KMS-11 (cell line): ENCODE results near the gene RRP36.

Experiments
- H2AFZ ChIP-seq: fragments of 200-600 bp; sonication (generic); 2 replicates; pipeline ENCODE4 v1.6.1; 2016; ENCODE audit warnings: antibody characterized with exemption, mixed run types, low read depth
- H3K27ac ChIP-seq: fragments of 200-600 bp; sonication (generic); 2 replicates; pipeline ENCODE4 v1.6.1; 2016; ENCODE audit warnings: mild to moderate bottlenecking, mixed run types
- H3K27me3 ChIP-seq: fragments of 200-600 bp; sonication (generic); 2 replicates; pipeline ENCODE4 v1.6.1; 2017; ENCODE audit warnings: mild to moderate bottlenecking, low read depth, mixed run types, moderate library complexity; ENCODE audit not compliant: insufficient read depth
- H3K36me3 ChIP-seq: fragments of 200-600 bp; sonication (generic); 2 replicates; pipeline ENCODE4 v1.6.1; 2017; ENCODE audit warnings: mild to moderate bottlenecking, mixed run types; ENCODE audit not compliant: insufficient read depth
- H3K4me1 ChIP-seq: fragments of 200-600 bp; sonication (generic); 2 replicates; pipeline ENCODE4 v1.6.1; 2016; ENCODE audit warnings: mild to moderate bottlenecking, low read depth, mixed run types; ENCODE audit not compliant: poor library complexity, severe bottlenecking
- H3K4me2 ChIP-seq: fragments of 200-600 bp; sonication (generic); 2 replicates; pipeline ENCODE4 v1.7.0; 2016; ENCODE audit warnings: mild to moderate bottlenecking, mixed run types
- H3K4me3 ChIP-seq: fragments of 200-600 bp; sonication (generic); IDR thresholded peaks from 2 replicates; pipeline ENCODE4 v1.6.1; 2017; ENCODE audit warnings: low read depth, low read length, mixed read lengths; ENCODE audit not compliant: insufficient read depth
- H3K79me2 ChIP-seq: fragments of 200-600 bp; sonication (generic); 2 replicates; pipeline ENCODE4 v1.6.1; 2016; ENCODE audit warnings: low read depth, mixed run types; ENCODE audit not compliant: insufficient read depth
- H3K9ac ChIP-seq: fragments of 200-600 bp; sonication (generic); 2 replicates; pipeline ENCODE4 v1.6.1; 2016; ENCODE audit warnings: mild to moderate bottlenecking, mixed run types
- H4K20me1 ChIP-seq: fragments of 200-600 bp; sonication (generic); 2 replicates; pipeline ENCODE4 v1.6.1; 2016; ENCODE audit warnings: mild to moderate bottlenecking, mixed run types; ENCODE audit not compliant: insufficient read depth
- TF ChIP-seq, protein P1 (sequence below): fragments of 200-600 bp; sonication (generic); conservative IDR thresholded peaks from 2 replicates; pipeline ENCODE4 v1.6.1; 2017; ENCODE audit warnings: low read depth, mild to moderate bottlenecking, antibody characterized with exemption, low read length, moderate library complexity, mixed read lengths

RRP36 gene

DNA sequence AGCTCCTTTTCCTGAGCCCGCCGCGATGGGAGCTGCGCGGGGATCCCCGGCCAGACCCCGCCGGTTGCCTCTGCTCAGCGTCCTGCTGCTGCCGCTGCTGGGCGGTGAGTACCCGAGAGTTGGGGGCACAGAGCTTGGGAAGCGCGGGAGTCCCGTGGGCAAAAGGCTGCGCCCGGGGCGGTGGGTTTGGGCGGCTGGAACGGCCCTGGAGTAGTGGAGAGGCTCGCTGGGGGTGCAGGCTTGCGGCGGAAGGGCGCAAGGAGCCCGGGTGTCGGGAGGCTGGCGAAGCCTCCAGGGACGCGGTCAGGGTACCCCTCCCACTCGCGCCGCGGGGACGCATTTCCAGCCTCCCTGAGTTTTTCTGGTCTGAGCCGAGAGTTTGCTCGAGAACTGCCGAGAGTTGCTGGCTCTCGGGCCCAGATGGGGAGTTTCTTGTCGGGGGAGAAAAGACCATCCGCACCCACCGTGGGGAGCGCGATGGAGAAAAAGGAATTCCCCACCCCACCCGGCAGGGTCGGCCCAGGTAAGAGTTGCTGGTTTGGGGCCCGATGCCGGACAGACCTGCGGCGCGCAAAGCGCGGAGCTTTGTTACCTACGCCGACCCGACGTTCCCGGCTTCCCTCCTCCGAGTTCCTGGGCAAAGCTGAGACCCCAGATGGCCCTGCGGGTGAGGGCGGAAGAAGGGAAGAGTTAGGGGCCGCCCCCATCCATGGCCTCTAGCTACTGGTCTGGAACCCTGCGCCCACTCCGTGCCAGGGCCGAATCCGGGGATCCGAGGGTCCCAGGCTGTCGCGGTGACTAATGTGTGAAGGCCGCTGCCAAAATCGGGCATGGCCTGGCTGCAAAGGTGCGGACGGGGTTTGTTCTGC is 55.3 kb downstream of the RRP36 start:
- Histone ChIP-seq H3K27me3 (no peaks in the 10 kb centered on the region; the same call in 1 of the 2 replicates), H2AFZ (no peak overlapping the region), H3K4me2 (no peak overlapping the region), H3K36me3 (no peaks in the 10 kb centered on the region), H4K20me1 (no peaks in the 10 kb centered on the region), H3K4me3 (no peak overlapping the region), H3K27ac (no peak overlapping the region), H3K79me2 (no peaks in the 10 kb centered on the region), H3K4me1 (peaks cover 9% of the 10 kb centered on the region), H3K9ac (no peak overlapping the region)
- TF ChIP-seq, protein P1, sequence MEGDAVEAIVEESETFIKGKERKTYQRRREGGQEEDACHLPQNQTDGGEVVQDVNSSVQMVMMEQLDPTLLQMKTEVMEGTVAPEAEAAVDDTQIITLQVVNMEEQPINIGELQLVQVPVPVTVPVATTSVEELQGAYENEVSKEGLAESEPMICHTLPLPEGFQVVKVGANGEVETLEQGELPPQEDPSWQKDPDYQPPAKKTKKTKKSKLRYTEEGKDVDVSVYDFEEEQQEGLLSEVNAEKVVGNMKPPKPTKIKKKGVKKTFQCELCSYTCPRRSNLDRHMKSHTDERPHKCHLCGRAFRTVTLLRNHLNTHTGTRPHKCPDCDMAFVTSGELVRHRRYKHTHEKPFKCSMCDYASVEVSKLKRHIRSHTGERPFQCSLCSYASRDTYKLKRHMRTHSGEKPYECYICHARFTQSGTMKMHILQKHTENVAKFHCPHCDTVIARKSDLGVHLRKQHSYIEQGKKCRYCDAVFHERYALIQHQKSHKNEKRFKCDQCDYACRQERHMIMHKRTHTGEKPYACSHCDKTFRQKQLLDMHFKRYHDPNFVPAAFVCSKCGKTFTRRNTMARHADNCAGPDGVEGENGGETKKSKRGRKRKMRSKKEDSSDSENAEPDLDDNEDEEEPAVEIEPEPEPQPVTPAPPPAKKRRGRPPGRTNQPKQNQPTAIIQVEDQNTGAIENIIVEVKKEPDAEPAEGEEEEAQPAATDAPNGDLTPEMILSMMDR = no peak

DNA sequence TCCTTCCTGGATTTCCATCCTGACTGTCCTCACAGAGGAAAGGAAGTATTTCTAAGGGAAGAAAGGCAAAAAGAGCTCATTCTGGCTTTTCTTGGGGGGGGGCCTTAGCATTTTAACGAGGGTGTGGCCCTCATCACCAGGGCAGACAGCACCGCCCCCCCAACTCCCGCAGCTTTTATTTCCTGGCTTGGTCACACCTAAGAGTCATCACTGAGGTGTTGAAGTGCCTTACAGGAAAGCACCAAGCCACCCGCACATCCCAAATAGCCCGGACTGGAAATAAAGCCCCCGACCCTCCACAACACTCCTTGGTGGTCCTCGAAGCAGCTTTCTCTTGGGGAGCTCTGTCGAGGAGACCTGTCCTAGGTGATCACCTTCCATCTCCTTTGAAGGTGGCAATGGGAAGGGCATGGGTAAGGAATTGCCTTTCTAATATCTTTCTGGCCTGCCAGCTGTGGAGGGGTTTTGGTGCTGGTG is 55.9 kb downstream of the RRP36 start:
- H3K27ac ChIP-seq = no peak overlapping the region
- no peaks in the 10 kb centered on the region for H3K79me2 ChIP-seq
- H3K4me1 ChIP-seq = peaks cover 4% of the 10 kb centered on the region
- no peaks in the 10 kb centered on the region for H4K20me1 ChIP-seq
- no peak overlapping the region for H3K4me3 ChIP-seq
- no peaks in the 10 kb centered on the region for H3K36me3 ChIP-seq
- no peaks in the 10 kb centered on the region; the same call in 1 of the 2 replicates for H3K27me3 ChIP-seq
- no peak overlapping the region for H3K4me2 ChIP-seq
- no peak overlapping the region for H2AFZ ChIP-seq
- TF ChIP-seq, protein P1 = no peak
- no peak overlapping the region for H3K9ac ChIP-seq

DNA sequence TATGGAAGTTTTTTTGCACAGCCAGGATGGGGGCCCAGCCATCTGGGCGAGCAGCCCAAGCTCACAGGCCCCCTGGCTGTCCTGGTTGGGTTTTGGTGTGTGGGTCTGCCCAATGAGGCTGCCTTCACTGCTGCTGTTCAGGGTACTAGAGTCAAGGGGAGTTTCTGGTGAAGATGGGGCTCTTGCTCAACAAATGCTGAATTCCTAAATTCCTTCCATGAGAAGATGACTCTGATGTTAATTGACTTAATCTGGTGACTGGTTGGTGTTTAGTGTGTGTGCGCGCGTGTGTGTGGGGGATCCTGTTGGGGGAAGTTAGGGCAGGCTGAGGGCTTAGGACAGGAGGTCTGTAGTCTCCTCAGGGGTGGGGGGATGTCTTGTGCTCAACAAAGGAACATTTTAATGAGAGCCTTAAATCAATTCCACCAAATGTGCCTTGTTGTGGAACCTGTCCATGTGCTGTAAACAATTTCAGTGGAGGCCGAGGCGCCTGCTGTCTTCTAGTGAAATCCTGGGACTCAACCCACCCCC is 56.6 kb downstream of the RRP36 start:
- Histone ChIP-seq H3K27ac (no peak overlapping the region), H3K4me3 (no peak overlapping the region), H3K4me1 (no peaks in the 10 kb centered on the region), H3K36me3 (no peaks in the 10 kb centered on the region), H4K20me1 (no peaks in the 10 kb centered on the region), H2AFZ (no peak overlapping the region), H3K79me2 (no peaks in the 10 kb centered on the region), H3K4me2 (no peak overlapping the region), H3K27me3 (no peaks in the 10 kb centered on the region; the same call in 1 of the 2 replicates), H3K9ac (no peak overlapping the region)
- TF ChIP-seq, protein P1 = no peak

DNA sequence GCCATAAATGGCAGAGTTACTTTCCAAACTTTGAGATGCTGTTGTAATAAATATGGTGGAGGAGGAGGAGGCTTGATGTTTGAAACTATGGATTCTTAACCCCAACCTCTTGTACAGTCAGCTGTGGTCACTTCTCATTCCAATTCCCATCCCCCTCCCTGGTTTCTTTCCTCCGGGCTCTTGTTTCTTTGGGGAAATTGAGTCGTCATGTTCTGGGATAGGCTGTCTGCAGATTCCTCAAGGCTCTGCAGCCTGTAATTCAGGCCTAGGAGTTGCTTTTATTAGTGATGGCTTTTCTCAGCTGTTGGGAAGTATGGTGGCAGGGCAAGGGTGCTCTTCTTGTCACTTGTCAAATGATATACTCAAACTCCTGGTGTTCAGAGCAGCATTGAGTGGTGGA is 57.3 kb downstream of the RRP36 start:
- Histone ChIP-seq H3K79me2 (no peaks in the 10 kb centered on the region), H4K20me1 (no peaks in the 10 kb centered on the region), H3K27ac (no peak overlapping the region), H3K4me2 (no peak overlapping the region), H3K4me3 (no peak overlapping the region), H3K9ac (no peak overlapping the region), H3K36me3 (no peaks in the 10 kb centered on the region), H3K4me1 (no peaks in the 10 kb centered on the region), H3K27me3 (no peaks in the 10 kb centered on the region; the same call in 1 of the 2 replicates), H2AFZ (no peak overlapping the region)
- TF ChIP-seq, protein P1 = no peak
